Testis (tissue), 3 donors: ENCODE measurements around the gene GALNT9. TPM values are rescaled to one million over a fixed set of nuclear protein-coding genes. Genes with fewer than 3 reads are reported as not detected.

ENCODE experiments used
- DNase-seq: peaks from one replicate; pipeline ENCODE4 v3.0.0-alpha.2; 2019
- H3K27ac ChIP-seq, 2 donors: fragments of 200-600 bp; sonication (generic); one replicate each; pipeline ENCODE4 v1.5.1; 2019
- H3K27me3 ChIP-seq: fragments of 200-600 bp; sonication (generic); one replicate; pipeline ENCODE4 v1.5.1; 2019
- H3K36me3 ChIP-seq: fragments of 200-600 bp; sonication (generic); one replicate; pipeline ENCODE4 v1.5.1; 2017; ENCODE audit warnings: low read depth; ENCODE audit errors: missing control alignments
- H3K4me1 ChIP-seq: fragments of 200-600 bp; sonication (generic); one replicate; pipeline ENCODE4 v1.5.1; 2019
- H3K4me3 ChIP-seq, 2 donors: fragments of 200-600 bp; sonication (generic); one replicate each; pipeline ENCODE4 v1.5.1; 2017 to 2019
- H3K9me3 ChIP-seq: fragments of 200-600 bp; sonication (generic); one replicate; pipeline ENCODE4 v1.5.1; 2017
- CTCF ChIP-seq, 3 experiments: fragments of 450-650 bp in 2 of 3; fragments of 200-600 bp in 1 of 3; sonication (generic) in 1 of 3; IDR thresholded peaks; one replicate each; pipeline ENCODE4 v1.5.1; 2016 to 2019; ENCODE audit warnings: antibody characterized with exemption in 3 of 3, mild to moderate bottlenecking in 2 of 3, moderate library complexity in 1 of 3
- POLR2A ChIP-seq: fragments of 450-650 bp; IDR thresholded peaks from one replicate; pipeline ENCODE4 v1.6.1; 2017; ENCODE audit warnings: antibody characterized with exemption, mild to moderate bottlenecking, moderate library complexity
- WGBS, 2 donors: methylation state at CpG; one replicate each; pipeline ENCODE4 v1.1.5; 2018; 5-methylcytosine and 5-hydroxymethylcytosine counted together
- intact Hi-C: fragments of 100-400 bp; cut with DNase I; formaldehyde crosslinking; loops from one replicate; pipeline ENCODE4 v1.15.1; 2023; ENCODE audit warnings: low total_unique reads
- polyA plus RNA-seq: library from polyadenylated mRNA; stranded (reverse); fragments of 350-450 nt; fragmentation: Illumina TruSeq; extraction: RNeasy Lipid Tissue Mini Kit (QIAGEN cat#74804); gene quantifications from one replicate; pipeline ENCODE4 v1.2.3, GENCODE V29; 2014; ENCODE audit warnings: low read depth, low replicate concordance; ENCODE audit not compliant: insufficient read depth
- total RNA-seq, 2 donors: library from RNA; depleted of rRNA; stranded (reverse); fragments of >200 nt; gene quantifications; one replicate each; pipeline ENCODE4 v1.2.3, GENCODE V29; 2016

GALNT9 gene
- total and polyA plus RNA-seq, 3 donors from 2014 or later, result 1.1 to 1.5 (median 1.3) TPM

- intact Hi-C loops, result no loop called here
- Histone ChIP-seq H3K36me3 (no peaks in the 10 kb centered on the region), H3K4me1 (peaks cover 14% of the 10 kb centered on the region), H3K9me3 (no peaks in the 10 kb centered on the region), H3K4me3 (no peak overlapping the region), H3K27ac (no peak overlapping the region), H3K27me3 (no peaks in the 10 kb centered on the region)
- 84 to 95% methylated on average over 16 to 23 of the region's 23 CpGs for WGBS, 2 donors
- no peak for TF ChIP-seq CTCF (IDR thresholded peaks at IDR 0.05)
- TF ChIP-seq POLR2A, result no peak
- no peak for DNase-seq
Measured at GRCh38 chr12:132282031-132282949, 47.1 kb downstream of the GALNT9 start.

DNA sequence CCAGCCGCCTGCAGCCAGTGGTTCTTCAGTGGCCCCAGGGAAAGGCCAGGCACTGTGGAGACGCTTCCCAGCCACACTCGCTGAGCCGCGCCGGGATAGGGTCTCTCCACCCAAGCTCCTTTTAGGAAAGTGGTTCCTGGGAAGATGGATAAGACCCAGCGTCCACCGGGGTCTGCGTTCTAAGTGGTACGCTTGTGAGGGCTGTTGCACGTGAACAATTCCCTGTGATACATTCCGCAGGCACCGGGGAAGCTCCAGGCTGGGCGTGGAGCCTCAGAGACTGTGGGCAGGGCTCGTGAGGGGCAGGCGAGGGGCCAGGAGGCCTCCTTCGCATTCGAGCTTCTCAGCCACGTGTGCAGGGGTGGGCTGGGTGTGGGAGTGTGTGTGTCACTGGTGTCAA, 48.4 kb downstream of the GALNT9 start:
- Histone ChIP-seq H3K36me3 (no peaks in the 10 kb centered on the region), H3K4me1 (peaks cover 6% of the 10 kb centered on the region), H3K27me3 (no peaks in the 10 kb centered on the region), H3K9me3 (no peaks in the 10 kb centered on the region), H3K4me3 (no peak overlapping the region), H3K27ac (no peak overlapping the region)
- 64 to 70% methylated on average over 13 to 19 of the region's 19 CpGs for WGBS, 2 donors
- DNase-seq, result peak; percentile 28
- intact Hi-C loops, result no loop called here
- TF ChIP-seq POLR2A (no peak), CTCF (IDR thresholded peaks at IDR 0.05) (no peak)

GRCh38 chr12:132280406-132280805, 49.0 kb downstream of the GALNT9 start:
- Histone ChIP-seq H3K27ac (no peak overlapping the region), H3K27me3 (no peaks in the 10 kb centered on the region), H3K4me3 (no peak overlapping the region), H3K36me3 (no peaks in the 10 kb centered on the region), H3K4me1 (no peaks in the 10 kb centered on the region), H3K9me3 (no peaks in the 10 kb centered on the region)
- intact Hi-C loops, result no loop called here
- no peak for DNase-seq
- 34 to 54% methylated on average over 12 of the region's 12 CpGs for WGBS, 2 donors
- TF ChIP-seq POLR2A (no peak), CTCF (IDR thresholded peaks at IDR 0.05) (no peak)

DNA sequence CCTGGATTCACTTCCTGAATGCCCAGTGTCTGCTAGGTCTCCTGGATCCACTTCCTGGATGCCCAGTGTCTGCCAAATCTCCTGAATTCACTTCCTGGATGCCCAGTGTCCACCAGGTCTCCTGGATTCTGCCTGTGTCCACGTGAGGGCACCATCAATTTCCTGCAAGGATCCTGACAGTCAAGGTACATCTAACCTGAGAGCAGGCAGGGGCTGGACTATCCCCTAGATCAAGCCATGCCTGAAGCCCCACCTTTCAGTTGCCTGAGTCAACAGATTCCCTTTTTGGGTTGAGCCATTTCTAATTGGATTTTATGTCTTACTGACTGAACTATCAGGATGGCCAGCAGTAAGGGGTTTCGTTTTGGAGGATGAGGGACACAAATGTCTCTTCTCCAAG, 49.5 kb downstream of the GALNT9 start:
- Histone ChIP-seq H3K4me3 (no peak overlapping the region), H3K4me1 (no peaks in the 10 kb centered on the region), H3K36me3 (no peaks in the 10 kb centered on the region), H3K27ac (no peak overlapping the region), H3K27me3 (no peaks in the 10 kb centered on the region), H3K9me3 (no peaks in the 10 kb centered on the region)
- intact Hi-C loops, result no loop called here
- no peak for TF ChIP-seq CTCF (IDR thresholded peaks at IDR 0.05)
- no peak for TF ChIP-seq POLR2A
- WGBS, 2 donors, result 80 to 84% methylated on average over 2 of the region's 2 CpGs
- no peak for DNase-seq
